Glutamatergic neuron (in vitro differentiated cells): Measurements from ENCODE around the gene IFITM10. TPM values are rescaled to one million over a fixed set of nuclear protein-coding genes. Genes with fewer than 3 reads are reported as not detected.

Experiments used
- DNase-seq: peaks from one replicate; pipeline ENCODE4 v3.0.0; 2022
- H3K27ac Mint-ChIP-seq: one replicate; pipeline ENCODE4 v1.8.0; 2020; ENCODE audit warnings: mild to moderate bottlenecking, mixed read lengths, inconsistent platforms; ENCODE audit not compliant: unreplicated experiment
- H3K27me3 Mint-ChIP-seq: one replicate; pipeline ENCODE4 v1.8.0; 2020; ENCODE audit warnings: mild to moderate bottlenecking, moderate library complexity, mixed read lengths, inconsistent platforms; ENCODE audit not compliant: unreplicated experiment
- H3K36me3 Mint-ChIP-seq: one replicate; pipeline ENCODE4 v1.8.0; 2020; ENCODE audit warnings: mild to moderate bottlenecking, mixed read lengths, inconsistent platforms; ENCODE audit not compliant: unreplicated experiment
- H3K4me1 Mint-ChIP-seq: one replicate; pipeline ENCODE4 v1.8.0; 2020; ENCODE audit warnings: mild to moderate bottlenecking, low read depth, mixed read lengths, inconsistent platforms; ENCODE audit not compliant: unreplicated experiment
- H3K4me3 Mint-ChIP-seq: one replicate; pipeline ENCODE4 v1.8.0; 2020; ENCODE audit warnings: mild to moderate bottlenecking, mixed read lengths, inconsistent platforms; ENCODE audit not compliant: unreplicated experiment
- H3K9me3 Mint-ChIP-seq: one replicate; pipeline ENCODE4 v1.8.0; 2020; ENCODE audit warnings: mild to moderate bottlenecking, moderate library complexity, mixed read lengths, inconsistent platforms; ENCODE audit not compliant: unreplicated experiment
- total RNA-seq: library from RNA; stranded (reverse); fragmentation: NEBNext Ultra II Directional; extraction: Animal tissue kit (Norgen Biotek cat#: 25700); gene quantifications from one replicate; pipeline ENCODE4 v1.2.1, GENCODE V29; 2021; ENCODE audit not compliant: unreplicated experiment
- TF ChIP-seq, protein P1 (sequence below): fragments of 200-600 bp; sonication (generic); IDR thresholded peaks from one replicate; pipeline ENCODE4 v1.5.0; 2021; ENCODE audit not compliant: partially characterized antibody, unreplicated experiment

Gene IFITM10
- total RNA-seq, 1 donor from 2014 or later: 5.4 TPM

DNA sequence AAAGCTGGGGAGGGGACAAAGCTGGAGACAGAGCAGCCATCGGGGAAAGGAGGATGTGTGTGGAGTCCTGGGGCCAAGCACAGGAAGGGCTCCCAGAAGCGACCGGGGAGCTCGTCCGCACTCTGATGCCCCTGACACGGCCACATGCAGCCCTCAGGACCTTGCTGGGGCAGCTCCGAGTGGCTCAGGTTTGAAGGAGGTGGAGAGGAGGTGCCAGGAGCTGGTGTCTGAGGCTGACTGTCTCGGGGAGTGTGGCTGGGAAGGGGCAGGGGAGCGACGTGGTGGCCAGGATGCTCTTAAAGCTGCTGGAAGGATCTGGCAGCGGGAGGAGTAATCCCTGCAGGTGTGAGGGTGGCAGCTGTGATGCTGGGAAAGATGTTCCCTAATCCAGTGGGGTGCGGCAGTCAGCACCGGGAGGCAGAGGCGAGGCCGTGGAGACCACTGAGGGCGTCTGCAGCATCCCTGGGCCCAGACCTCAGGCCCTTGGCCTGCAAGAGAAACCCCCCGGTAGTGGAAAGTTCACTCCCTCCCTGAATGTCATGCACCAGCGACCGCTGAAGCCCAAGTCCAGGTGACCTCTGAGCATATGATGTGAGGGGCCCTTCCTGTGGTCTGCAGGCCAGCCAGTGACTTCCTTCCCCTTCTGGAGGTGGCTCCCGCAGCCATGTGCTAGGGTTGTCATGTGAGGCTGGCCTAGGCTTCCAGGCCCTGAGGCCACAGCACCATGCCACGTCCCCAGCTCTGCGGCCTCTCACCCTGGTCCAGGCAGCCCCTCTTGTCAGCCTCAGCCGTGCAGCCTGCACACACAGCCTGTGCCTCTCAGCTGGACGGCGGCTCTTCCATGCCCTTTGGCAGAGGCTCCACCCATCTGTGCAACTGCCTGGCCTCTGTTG is 30.6 kb upstream of the IFITM10 start:
- peaks cover 12% of the 10 kb centered on the region for H3K9me3 Mint-ChIP-seq
- TF ChIP-seq, protein P1, sequence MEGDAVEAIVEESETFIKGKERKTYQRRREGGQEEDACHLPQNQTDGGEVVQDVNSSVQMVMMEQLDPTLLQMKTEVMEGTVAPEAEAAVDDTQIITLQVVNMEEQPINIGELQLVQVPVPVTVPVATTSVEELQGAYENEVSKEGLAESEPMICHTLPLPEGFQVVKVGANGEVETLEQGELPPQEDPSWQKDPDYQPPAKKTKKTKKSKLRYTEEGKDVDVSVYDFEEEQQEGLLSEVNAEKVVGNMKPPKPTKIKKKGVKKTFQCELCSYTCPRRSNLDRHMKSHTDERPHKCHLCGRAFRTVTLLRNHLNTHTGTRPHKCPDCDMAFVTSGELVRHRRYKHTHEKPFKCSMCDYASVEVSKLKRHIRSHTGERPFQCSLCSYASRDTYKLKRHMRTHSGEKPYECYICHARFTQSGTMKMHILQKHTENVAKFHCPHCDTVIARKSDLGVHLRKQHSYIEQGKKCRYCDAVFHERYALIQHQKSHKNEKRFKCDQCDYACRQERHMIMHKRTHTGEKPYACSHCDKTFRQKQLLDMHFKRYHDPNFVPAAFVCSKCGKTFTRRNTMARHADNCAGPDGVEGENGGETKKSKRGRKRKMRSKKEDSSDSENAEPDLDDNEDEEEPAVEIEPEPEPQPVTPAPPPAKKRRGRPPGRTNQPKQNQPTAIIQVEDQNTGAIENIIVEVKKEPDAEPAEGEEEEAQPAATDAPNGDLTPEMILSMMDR: no peak
- no peak overlapping the region for H3K27ac Mint-ChIP-seq
- H3K4me3 Mint-ChIP-seq: no peak overlapping the region
- H3K36me3 Mint-ChIP-seq: no peaks in the 10 kb centered on the region
- peaks cover 17% of the 10 kb centered on the region for H3K4me1 Mint-ChIP-seq
- peak; percentile 20 for DNase-seq
- H3K27me3 Mint-ChIP-seq: peaks cover 5% of the 10 kb centered on the region

DNA sequence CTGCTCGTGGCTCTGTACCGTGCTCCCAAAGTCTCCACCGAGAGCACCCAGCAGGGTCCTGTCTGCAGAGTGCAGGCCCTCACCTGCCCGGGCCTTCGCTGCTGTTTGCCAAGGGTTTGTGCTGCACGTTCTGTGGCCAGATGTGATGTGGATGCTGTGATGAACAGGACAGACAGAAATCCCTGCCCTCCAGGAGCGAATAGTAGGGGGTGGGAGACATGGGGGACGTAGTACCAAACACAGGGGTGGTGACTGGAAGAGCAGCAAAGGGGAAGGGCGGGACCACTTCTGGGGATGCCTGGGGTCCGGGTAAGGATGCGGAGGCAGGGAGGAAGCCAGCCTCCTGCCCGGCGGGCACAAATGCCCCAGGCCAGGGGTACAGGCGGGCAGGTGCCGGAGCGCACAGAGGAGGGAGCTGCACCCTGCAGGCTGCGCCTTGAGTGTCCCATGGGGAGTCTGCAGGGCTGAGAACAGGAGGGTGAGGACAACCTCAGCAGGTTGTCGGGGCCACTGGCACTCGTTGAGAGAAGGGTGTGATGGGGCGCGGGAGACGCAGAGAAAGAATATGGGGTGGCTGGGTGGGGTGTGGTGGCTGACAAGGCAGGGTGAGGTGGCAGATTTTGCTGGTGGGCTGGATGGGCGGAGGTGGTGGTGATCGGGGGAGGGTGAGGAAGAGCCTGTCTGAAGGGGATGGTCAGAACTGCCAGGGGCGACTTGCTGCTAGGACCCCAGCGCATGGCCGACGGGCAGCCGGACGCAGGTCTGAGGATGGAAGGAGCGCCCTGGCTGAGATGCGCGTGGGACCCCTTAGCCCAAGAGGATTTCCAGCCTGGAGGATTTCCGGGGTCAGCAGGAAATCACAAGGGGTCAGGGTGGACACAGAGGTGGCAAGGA is 29.7 kb upstream of the IFITM10 start:
- H3K27me3 Mint-ChIP-seq: peaks cover 5% of the 10 kb centered on the region
- H3K27ac Mint-ChIP-seq: no peak overlapping the region

DNA sequence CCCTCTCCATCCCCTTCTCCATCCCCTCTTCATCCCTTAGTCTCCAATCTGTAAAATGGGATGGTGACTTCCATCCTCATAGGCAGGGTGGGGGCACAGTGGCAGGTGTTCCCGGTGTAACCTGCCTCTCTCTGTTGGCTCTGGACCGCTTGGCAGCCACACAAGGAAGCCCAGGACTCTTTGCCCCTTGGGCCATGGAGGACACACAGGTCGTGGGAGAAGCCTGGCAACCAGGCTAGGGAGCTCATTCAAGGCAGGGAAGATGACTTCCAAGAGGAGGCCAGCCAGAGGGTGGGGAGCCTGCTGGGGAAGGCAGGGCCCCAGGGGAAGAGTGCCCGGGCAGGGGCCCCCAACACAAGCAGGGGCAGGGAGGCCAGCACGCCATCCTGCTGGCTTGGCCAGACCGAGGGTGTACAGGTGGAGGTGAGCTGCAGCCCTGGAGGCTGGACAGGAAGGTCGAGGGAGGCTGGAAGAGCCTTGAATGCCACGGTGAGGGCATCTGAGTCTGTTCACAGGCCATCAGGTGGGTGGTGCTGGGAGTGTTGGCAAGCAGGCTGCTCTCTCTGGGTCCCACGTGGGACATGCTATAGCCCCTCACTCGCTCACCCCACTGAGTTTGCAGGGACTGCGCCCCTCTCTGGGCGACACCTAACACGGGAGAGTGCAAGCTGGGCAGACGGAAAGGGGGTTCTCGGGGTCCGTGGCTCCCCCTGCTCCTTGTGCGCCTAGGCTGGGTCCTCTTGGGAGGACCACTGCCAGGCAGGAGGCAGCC is 28.8 kb upstream of the IFITM10 start:
- peaks cover 10% of the 10 kb centered on the region for H3K27me3 Mint-ChIP-seq
- H3K36me3 Mint-ChIP-seq: no peaks in the 10 kb centered on the region
- no peak overlapping the region for H3K4me3 Mint-ChIP-seq
- peaks cover 17% of the 10 kb centered on the region for H3K9me3 Mint-ChIP-seq
- TF ChIP-seq, protein P1: no peak
- no peak for DNase-seq
- peaks cover 8% of the 10 kb centered on the region for H3K4me1 Mint-ChIP-seq
- H3K27ac Mint-ChIP-seq: no peak overlapping the region

More for the DNA sequence above, 29.7 kb upstream of the IFITM10 start:
- peaks cover 10% of the 10 kb centered on the region for H3K4me1 Mint-ChIP-seq
- H3K9me3 Mint-ChIP-seq: peaks cover 12% of the 10 kb centered on the region
- TF ChIP-seq, protein P1: no peak
- no peak overlapping the region for H3K4me3 Mint-ChIP-seq
- no peaks in the 10 kb centered on the region for H3K36me3 Mint-ChIP-seq
- DNase-seq: peak; percentile 12

DNA sequence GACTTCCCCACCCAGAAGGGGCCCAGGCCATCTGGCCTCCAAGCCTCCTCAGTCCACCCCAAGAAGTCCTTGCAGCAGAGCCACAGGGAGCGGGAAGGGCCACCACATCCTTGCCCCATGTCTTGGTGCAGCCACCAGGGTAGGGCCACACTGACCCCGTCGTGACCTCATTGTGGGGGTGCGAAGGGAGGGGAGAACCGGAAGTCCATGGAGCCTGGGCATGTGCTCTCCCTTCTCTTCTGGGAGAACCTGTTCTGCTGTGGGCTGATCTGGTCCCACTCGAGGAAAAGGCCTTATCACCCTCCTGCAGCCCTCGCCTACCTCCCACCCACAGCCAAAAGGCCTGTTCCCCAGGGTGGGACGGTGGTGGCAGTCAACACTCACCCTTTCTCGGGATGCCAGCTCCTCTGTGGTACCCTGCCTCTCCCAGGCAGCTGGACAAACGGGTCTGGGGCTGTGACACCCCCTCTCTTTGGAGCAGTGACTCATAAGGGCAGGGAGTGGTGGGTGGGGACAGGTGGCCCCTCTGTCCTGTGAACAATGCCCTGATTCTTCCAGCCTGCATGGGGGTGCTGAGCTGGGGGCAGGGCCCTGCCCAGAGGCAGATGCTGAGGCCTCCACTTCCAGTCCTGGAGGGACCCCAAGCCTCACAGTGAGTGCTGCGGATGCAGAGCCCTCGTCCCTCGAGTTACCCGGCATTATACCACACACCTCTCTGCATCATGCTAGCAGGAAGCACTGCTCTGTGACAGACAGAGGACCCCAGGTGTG is 27.9 kb upstream of the IFITM10 start:
- TF ChIP-seq, protein P1: no peak
- no peak overlapping the region for H3K4me3 Mint-ChIP-seq
- DNase-seq: no peak
- H3K36me3 Mint-ChIP-seq: no peaks in the 10 kb centered on the region
- H3K4me1 Mint-ChIP-seq: peaks cover 8% of the 10 kb centered on the region
- peaks cover 17% of the 10 kb centered on the region for H3K9me3 Mint-ChIP-seq
- peaks cover 13% of the 10 kb centered on the region for H3K27me3 Mint-ChIP-seq
- H3K27ac Mint-ChIP-seq: no peak overlapping the region
